Stromal cell of bone marrow (primary cell): ENCODE results near the gene RNF150.
"Not testable (repeated sequence)": the region's sequence is repeated elsewhere in the genome, so short reads cannot be mapped to it uniquely, and the experiment has no call there.

Experiments used
- DNase-seq: peaks from one replicate; pipeline ENCODE4 v3.0.0-alpha.2; 2012; ENCODE audit warnings: low read depth

The RNF150 gene

DNA sequence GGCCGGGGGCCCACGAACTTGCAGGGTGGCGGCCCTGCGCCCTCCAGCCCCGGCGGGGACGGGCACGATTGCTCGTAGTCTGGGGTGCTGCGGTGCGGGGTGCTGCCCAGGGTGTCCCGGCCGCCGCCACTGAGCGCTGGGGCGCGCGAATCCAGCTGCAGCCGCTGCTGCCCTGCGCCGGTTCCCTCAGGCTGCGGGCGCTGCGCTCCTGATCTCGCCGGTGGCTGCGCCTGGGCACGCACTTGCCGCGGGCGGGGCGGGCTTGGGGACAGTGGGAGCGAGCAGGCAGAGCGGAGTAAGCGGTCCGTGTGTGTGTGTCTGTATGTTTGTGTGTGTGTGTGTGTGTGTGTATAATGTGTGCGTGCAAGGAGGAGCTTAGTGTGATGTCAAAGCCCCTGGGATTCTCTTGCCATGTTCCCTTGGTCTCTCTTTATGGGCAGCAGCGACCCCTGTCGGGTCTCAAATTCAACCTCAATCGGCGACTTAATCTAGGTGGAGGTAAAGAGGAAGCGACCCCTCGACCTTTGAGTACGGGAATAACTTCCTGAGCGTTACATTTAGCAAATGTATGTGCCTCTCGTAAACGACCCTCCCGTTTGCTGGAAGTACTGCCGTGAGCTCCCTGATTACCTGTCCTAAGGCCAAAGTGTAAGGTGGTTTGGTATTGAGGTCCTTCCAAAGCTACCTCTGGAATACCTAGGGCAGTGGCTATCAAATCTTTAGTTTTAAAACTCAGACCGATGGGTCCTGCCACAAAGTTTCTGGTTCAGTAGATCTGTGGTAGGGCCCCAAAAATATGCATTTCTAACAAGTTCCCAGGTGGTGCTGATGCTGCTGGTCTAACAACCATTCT, at the start of gene RNF150:
RNF150 (minus strand) TSS at position 324 of the 853 bp plus-strand sequence.
- DNase-seq, result peak; percentile 77

DNA sequence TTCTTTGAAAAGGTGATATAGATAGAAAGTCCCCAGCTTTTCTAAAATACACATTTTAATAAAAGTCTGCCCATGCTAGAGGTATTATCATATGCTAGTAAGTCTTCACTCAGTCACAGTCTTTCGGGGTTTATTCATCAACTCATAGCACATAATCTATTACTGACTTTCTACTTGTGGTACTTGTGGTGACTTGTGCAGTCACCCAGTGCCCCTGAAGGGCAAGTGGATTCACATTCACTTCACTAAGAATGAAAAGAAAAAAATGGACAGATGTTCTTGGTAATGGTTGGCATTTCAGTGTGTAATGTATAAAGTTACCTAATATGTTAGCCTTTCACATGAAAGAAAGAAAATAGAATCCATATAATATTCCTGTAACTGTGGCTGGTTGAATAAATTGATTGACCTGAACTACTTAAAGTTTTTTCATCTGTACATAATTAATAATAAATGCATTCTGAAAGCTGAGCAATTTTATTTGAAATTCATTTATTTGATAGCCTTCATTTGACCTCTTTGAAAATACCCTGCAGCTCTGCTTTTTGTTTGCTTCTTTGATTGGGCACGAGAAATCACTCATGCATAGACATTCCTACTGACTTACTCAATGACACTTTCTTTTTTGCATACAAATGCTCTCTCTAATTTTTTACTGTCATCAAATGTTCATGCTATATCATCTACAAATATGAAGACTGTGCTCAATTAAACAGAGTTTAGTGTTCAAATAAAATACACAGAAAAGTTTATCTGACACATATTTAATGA, 47.9 kb upstream of the RNF150 start:
- DNase-seq, result no peak

DNA sequence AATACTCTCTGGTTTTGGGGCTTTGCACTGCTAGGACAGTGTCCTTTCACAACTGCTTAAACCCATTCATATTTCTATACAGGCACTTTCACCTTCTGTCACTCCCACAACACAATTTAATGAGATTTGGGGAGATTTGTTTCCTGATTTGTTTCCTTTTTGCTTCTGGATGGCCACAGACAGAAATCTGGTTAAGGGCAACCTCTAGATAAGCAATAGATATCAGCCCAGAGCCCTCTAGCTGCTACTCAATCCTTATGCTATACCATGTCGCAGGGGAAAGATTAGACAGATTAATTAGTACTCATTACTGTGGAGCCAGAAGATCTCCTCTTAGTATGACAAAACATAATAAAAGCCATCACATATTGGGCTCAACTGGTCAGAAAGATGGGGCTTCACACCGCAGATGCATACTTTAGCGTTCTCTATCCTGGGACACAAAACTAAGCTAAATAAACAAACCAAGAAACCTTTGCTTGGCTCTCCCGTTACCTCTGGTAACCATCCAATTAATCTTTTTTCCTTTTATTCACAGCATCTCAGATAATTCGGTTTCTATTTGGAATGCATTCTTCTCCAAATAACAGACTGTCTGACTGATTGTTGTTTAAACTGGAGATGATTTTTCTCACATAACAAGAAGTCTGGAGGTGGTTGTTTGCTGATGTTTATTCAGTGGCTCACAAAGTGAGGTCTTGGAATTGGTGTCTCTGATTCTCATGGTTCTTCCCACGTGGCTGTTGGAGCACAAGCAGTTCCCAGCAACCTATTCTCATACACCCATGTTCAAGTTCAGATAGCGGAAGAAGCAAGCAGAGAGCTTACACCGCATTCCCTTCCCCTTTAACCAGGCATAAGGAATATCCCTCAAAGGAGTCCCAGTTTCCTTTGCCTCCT, 46.5 kb upstream of the RNF150 start:
- no peak for DNase-seq

DNA sequence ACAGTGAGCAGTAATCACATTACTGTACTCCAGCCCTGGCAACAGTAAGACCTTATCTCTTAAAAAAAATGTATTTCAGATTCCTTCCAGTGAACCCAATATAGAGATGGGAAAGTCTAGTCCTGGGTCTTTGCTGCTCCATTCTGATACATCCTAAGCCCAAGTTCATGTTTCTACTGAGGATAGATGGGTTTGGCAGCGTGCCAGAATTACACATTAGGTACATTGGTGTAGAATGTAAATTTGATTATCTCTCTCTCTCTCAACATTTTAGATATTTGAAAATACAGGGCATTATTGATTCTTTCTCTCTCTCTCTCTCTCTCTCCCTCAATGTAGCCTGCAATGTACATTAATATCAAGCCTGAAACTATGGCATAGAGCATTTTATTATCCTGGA, 43.9 kb upstream of the RNF150 start:
- DNase-seq, result no peak

DNA sequence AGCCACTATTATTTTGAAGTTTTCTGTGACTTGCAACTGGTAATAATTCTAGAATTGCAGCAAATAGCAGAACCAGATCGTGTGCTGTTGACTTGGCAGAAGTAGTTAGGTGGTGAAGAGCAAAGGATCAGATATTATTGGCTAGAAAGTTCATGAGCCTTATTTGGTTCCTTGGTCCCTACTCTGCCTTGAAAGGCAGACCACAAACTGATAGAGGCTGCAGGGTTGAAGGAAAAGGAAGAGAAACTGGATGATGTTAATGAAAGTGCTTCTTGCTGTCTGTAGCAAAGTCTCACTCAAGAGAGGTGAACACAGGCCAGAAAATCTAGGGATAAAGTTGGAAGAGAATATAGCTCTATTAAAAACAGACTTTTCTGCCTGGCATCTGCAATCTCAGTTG, 41.2 kb upstream of the RNF150 start:
- DNase-seq, result no peak

DNA sequence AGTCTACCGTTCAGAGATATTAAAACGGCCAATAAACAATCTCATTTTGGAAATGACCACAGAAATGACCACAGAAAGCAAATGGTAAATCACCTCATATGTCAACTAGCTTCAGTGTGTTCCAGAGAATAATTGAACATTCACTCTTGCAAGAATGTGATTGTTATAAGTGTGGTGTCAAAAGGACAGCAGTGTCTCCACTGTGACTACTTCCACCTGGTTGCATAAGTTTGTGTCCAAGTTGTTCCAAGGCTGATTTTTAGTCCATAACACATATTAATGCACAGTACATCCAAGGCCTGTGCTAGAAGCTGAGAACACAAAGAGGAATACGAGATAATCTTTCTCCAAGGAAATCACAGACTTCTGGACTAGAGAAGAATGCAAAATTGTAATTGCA, 37.4 kb upstream of the RNF150 start:
- DNase-seq, result no peak

DNA sequence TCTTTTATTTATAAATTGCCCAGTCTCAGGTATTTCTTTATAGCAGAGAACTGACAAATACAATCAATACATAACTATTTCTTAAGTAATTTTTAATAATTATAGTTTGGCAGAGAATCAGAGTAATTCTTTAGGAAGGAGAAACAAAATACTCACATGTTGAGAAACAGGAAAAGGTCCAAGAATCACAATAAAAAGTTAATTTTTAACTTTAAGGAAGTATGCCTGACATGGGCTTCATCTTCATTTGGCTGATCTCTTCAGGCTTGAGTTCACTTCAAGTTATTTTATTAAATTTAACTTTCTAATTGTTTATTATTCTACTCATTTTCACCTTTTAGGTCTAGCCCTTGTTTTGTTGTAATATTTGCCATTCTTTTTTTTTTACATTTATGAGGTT, 36.1 kb upstream of the RNF150 start:
- no peak for DNase-seq

DNA sequence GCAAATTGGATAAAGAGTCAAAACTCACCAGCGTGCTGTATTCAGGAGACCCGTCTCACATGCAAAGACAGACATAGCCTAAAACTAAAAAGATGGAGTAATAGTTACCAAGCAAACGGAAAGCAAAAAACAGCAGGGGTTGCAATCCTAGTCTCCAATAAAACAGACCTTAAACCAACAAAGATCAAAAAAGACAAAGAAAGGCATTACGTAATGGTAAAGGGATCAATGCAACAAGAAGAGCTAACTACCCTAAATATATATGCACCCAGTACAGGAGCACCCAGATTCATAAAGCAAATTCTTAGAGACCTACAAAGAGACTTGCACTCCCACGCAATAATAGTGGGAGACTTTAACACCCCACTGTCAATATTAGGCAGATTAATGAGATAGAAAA, 31.7 kb upstream of the RNF150 start:
- not testable (repeated sequence) for DNase-seq

DNA sequence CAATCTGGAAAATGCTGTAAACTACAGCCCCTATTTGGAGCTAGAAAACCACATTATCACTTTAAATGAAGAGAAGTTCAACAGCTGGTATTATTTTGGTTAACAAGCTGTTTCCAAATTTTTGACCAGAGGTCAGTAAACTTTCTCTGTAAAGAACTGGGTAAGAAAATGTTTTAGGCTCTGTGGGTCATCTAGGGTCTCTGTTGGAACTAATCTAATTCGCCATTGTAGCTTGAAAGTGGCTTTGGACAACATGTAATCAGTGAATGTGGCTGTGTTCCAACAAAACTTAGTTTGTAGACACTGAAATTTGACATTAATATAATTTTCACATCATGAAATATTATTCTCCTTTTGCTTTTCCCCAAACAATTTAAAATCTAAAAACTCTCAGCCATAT, 25.8 kb upstream of the RNF150 start:
- DNase-seq, result no peak

DNA sequence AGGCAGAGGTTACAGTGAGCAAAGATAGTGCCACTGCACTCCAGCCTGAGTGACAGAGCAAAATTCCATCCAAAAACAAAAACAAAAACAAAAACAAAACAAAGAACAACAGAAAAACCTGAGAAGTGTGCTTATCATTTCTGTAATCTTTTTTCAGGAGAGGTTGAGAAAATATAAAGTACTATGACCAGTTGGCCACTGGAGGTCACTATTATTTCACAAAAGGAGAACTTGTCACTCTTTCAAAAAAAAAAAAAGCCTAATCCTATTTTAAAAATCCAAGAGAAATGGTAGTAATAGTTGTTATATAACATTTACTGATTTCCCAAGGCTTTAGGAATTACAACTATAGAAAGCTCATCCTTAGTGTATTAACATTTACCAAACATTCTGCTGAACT, 24.9 kb upstream of the RNF150 start:
- DNase-seq, result peak; percentile 30

DNA sequence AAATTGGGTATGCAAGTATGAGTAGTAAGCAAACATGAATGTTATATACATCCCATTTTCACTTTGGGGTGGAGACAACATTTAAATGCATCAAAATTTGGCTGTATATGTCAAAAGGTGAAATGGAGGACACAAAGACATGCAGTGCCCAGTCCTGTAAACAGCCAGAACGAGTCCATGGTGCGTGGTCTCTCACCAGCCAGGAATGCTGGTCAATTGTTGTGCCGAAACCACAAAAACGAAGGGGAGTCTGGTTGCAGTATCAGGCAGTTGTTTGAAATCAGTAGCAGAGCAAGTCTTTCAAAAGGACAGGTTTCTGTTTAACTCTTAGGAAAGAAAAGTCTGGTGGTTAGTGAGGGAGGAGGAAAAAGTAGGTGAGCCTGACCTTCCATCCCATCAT, 22.3 kb upstream of the RNF150 start:
- DNase-seq, result no peak

DNA sequence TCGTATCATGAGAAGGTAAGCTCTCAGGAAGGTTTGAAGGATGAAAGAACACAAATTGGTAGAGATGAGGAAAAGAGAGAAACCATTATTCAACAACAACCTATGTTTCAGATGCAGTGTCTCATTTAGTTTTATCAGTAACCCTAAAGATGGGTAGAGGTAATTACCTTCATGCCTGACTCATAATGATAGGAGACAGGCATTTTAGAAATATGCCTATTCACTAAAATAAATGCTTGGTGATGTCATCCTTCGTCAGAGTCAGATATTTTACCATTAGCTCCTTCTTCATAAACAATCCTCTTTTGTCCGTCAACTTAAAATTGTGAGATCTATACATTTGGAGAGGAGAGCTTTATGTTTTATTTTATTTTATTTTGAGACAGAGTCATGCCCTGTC, 21.5 kb upstream of the RNF150 start:
- DNase-seq, result no peak

DNA sequence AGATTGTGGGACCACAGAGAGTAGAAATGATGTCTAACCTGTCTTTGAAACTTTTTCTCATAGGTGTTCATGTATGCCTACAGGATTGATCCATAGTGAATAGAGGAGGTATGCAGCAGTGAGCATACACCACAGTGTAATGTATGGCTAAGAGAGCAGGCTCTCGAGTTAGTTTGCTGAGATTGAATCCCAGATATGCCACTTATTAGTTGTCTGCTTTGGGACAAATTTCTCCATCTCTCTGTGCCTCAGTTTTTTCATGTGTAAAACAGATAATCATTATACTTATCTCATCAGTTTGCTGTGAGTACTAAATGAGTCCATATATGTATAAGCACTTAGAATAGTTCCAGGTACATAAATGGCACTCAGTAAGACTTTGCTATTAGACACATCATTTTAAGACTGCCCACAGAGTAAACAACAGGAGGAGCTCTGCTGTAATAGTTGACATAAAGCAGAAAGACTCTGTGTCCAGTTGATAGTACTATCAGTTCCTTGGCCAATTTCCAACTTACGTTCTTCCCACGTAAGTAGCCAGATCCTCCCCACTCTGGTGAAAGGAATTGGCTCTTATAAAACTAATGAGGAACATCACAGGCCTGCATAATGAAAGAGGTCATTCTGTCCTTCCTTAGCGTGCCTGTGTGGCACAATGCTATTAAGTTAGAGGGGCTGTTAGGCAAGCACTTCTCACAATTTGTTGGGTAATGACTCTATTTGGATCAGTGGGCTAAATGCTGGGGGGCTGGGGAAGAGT, 20.7 kb upstream of the RNF150 start:
- no peak for DNase-seq

DNA sequence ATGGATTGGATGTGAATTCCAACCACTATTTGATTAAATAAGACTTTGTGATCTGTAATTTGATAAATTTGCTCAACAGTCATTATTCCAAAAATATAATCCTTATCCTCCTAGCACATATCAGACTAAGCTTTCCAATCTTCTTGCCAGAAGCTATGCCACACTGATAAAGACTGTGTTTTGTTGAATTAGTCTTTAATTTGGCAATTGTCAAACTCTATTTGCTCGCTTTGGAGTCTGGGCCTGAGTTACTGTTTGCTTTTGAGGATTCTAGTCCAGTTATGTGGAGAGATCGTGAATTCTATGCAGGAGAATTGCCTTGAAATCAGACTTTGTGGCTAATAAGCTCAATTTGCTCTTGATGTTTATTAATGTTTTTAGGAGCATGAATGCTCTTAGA, 10.9 kb upstream of the RNF150 start:
- DNase-seq, result no peak

DNA sequence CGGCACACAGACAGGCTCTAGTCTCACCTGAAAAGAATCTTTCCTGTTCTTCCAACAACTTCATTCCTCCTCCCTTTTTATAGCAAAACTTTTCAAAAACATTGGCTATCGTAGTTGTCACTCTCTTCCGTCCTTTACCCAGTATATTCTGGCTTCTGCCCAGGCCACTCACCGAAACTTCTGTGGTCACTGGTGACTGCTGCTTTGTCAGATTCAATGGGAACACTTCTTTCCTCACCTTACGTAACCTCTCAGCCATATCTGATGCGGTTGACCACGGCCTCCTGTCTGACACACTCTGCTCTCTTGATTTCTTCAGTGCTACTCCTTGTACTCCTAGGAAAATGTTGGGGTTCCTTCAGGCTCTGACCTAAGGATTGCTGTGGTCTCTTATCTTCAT, 9.2 kb upstream of the RNF150 start:
- no peak for DNase-seq

DNA sequence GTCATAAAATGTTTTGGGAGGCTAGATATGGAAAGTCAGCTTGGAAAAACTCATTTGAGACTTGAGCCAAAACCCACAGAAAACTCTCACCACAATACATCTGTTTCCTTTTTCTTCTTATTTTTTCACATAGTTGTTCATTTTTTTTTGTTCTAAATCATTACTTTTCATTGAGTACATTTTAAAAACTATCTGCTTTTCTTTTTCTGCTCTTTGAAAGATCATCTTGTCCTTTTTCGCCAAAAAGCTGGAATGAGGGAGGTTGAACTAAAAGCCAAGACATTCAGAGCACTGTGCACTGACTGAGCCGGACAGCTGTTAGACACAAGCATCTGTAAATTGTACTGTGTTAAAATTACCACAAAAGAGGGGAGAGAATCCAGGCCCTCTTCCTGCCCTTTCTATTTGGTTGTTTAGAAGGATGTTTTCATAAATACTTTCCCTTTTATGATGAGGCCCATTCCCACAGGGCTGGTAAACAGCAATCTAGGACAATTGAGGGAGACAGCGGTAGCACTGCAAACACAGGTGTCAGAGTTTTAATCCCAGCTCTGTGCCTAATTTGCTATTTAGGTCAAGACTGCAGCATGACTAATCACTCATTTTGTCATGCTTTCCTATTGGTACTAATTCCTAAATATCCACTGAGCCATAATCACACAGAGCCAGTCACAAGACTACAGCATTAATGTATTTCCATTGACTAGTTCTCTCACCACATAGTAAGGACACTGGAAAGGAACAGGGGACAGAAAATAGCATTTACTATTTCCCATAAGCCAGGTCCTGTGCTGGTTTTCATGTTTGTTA, 7.3 kb upstream of the RNF150 start:
- DNase-seq, result no peak

DNA sequence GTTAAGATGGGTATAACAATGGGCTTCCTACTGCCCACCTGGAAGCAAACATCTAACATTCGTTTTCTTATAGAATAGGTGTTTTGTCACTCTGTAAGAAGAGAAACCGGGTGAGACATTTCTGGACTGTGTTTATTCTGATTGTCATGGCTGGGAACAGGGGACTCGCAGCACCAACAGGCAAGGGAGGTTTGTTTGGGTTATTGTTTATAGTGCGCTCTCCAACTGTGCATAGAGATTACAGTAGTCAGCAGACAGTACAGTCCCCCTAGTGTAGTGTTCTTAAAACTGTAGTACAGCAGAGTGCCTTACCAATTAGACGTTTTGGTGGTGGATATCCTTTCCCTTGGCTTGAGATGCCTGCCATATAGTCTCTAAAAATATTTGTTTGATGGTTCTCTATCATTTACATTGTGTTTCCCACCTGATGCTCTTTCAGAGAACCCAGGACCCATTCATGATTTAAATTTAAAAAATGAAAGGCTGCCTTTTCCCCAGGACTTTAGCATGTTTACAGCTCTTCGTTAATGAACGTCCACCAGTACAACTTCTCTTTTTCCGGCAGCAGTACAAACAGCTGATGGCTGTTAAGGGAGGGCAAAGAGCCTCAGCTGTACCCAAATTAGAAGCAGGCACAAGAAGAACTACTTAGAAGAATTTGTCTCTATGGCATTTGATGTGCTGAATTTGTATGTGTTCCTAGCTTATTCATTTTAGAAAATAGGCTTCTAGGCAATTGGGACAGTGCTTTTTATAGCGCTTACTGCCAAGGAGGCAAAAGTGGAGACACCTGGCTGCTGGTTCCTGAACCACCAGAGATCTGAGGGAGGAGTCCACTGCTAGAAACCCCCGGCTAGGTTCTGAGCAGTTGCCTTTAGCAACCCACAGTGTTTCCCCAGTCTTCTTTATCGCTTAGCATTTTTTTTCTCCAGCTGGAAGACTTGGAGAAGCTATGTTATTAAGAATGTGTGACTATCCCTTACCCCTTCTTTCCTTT, 1.0 kb upstream of the RNF150 start:
- no peak for DNase-seq

DNA sequence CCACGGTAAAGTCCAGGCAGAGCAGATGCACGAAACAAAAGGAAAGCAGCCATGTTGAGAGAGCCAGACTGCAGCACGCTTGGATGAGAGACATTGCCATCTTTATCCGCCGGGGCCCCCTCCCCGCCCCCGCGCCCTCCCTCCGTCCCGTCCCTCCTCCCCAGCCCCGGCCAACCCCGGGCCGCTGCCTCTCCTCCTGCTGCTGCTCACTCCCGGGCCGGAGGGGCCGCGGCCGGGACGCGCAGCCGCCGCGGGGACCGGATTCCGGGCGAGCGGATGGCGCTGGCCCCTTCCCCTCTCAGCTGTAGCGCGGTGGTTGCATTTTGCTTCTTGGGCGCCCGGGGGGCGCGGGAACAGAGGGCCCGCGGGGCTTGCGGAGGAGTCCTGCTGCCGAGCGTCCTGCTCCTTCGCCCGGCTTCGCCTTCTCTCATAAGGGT, 542 bp downstream of the RNF150 start:
- no peak for DNase-seq

DNA sequence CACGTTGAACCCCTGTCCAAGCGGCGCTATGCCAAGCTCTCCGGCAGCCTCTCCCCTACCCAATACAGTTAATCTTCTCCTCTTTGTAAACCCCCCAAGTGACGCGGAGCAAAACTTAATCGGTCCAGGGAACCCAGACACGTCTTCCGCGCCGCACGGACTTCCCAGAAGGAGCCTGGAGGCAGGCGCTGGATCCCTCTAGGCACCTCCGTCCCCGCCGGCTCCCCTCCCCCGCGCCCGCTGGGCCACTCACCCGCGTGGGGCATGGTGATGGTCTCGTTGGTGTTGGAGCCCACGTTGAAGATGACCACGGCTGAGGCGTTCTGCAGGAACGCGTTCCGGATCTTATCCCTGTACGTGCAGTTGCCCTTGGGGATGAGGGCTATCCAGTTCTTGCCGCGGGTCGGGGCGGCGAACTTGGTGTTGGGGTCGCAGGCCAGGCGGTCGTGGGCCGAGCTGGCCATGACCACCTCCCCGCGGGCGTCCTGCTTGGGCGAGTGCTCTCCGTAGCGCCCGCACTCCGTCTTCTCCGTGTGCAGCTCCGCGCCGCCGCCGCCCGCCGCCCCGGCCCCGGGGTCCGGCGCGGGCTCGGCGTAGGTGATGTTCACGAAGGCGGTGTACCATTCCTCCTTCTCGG, 1.1 kb downstream of the RNF150 start:
- no peak for DNase-seq
